GM12874 (cell line): ENCODE results near the gene PUS1.

Experiments used
- CTCF ChIP-seq: IDR thresholded peaks from 2 replicates; pipeline ENCODE4 v1.5.1; 2011; ENCODE audit warnings: low read depth, mild to moderate bottlenecking, control low read depth, low read length, moderate library complexity; ENCODE audit not compliant: insufficient read depth

The PUS1 gene

GRCh38 chr12:131980263-131980662, 51.2 kb downstream of the PUS1 start:
- TF ChIP-seq CTCF, result no peak

DNA sequence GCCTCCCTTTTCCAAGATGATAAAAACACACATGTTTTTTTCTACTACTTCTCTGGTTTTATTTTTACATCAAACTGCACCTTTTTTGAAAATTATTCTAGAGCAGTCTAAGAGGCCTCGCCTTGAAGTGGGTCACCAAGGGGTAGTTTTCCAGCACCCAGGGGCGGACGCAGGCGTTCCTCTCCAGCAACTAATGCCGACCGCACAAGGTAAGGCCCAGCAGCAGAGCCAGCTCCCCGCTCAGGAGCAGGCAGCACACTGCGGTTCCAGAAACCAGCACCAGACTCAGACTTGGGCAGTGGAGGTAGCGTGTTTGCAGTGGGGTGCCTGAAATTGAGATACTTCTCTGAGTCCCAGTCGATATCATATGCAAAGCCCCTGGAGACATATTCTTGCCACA, 52.3 kb downstream of the PUS1 start:
- TF ChIP-seq CTCF, result no peak

- no peak for TF ChIP-seq CTCF
Observed at GRCh38 chr12:131982041-131982440, 53.0 kb downstream of the PUS1 start.

GRCh38 chr12:131983026-131983425, 54.0 kb downstream of the PUS1 start:
- no peak for TF ChIP-seq CTCF

DNA sequence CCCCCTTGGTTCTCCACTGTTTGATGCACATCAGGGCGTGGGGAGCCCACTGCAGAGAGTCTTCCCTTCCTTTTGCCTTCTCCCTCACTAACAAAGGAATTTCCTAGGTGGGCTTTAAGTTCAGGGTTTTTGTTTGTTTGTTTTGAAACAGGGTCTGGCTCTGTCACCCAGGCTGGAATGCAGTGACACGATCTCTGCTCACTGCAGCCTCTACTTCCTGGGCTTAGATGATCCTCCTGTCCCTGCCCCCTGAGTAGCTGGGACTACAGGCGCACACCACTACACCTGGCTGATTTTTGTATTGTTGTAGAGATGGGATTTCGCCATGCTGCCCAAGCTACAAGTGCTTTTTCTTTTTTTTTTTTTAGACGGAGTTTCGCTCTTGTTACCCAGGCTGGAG, 54.5 kb downstream of the PUS1 start:
- TF ChIP-seq CTCF, result no peak

DNA sequence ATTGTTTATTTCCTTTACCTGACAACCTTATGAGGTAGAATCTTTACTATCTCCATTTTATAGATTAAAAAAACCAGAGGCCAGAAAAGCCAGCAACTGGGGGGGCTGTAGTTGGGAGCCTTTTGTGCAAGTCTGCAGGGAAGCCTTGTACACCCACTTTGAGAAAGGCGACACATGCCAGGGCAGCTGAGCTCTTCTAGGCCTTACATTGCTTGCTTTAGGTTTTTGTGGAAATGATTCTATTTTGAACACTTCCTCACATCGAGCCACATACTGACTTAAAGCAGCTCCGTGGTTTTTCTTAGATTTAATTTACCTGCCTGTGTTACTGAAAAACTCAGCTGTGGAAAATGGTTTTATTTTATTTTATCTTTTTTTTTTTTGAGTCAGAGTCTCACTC, 55.3 kb downstream of the PUS1 start:
- TF ChIP-seq CTCF, result no peak

DNA sequence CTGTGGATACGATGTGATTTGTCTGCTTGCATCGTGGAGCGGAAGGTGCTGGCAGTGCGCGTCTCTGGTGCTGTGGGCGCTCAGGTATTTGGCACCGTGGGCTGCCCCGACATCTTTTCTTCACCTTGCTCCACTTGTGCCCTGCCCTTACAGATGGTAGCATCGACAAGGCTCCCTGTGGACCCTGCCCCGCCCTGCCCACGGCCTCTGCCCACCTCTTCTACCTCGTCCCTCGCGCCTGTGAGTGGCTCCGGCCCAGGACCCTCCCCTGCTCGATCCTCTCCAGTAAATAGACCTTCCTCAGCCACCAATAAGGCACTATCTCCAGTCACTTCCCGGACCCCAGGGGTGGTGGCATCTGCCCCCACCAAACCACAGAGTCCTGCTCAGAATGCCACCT, 57.3 kb downstream of the PUS1 start:
- no peak for TF ChIP-seq CTCF

DNA sequence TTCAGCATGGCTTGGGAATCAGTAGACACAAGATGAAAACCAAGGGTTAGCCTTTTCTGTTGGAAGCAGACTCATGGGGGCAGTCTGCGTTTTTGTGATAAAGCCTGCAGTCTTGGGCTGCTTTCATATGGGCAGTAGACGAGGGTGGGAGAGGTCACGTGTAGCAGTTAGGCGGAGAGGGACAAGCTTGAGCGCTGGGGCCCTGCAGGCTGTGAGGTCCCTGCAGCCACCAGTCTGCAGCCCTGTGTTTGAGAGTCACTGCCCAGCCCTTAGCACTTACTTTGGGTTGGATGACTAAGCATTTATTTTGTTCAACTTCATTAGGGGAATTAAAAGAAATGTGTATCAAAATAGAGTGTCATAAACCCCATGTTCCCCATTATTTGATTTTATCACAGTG, 57.8 kb downstream of the PUS1 start:
- TF ChIP-seq CTCF, result no peak
